Vagina (tissue), 2 donors: Measurements from ENCODE around the gene KCNN4. TPM values are rescaled to one million over a fixed set of nuclear protein-coding genes. Genes with fewer than 3 reads are reported as not detected.
"Not testable (repeated sequence)": the region's sequence is repeated elsewhere in the genome, so short reads cannot be mapped to it uniquely, and the experiment has no call there.

Experiments
- DNase-seq, 2 donors: peaks; one replicate each; pipeline ENCODE4 v3.0.0-alpha.2; 2017; ENCODE audit errors: extremely low spot score in 2 of 2
- H3K27ac ChIP-seq: fragments of 200-600 bp; sonication (generic); one replicate; pipeline ENCODE4 v1.5.1; 2019
- H3K27me3 ChIP-seq: fragments of 200-600 bp; sonication (generic); one replicate; pipeline ENCODE4 v1.5.1; 2019
- H3K36me3 ChIP-seq, 2 donors: fragments of 200-600 bp; sonication (generic); one replicate each; pipeline ENCODE4 v1.5.1; 2017 to 2019
- H3K4me1 ChIP-seq: fragments of 200-600 bp; sonication (generic); one replicate; pipeline ENCODE4 v1.5.1; 2019
- H3K4me3 ChIP-seq, 2 donors: fragments of 200-600 bp; sonication (generic); 1 replicate in 1 of 2; 2 replicates in 1 of 2; pipeline ENCODE4 v1.5.1; 2016 to 2019
- H3K9me3 ChIP-seq: fragments of 200-600 bp; sonication (generic); one replicate; pipeline ENCODE4 v1.5.1; 2019
- CTCF ChIP-seq, 3 experiments: fragments of 450-650 bp in 2 of 3; fragments of 200-600 bp in 1 of 3; sonication (generic) in 1 of 3; IDR thresholded peaks; one replicate each; pipeline ENCODE4 v1.5.1; 2017 to 2019; ENCODE audit warnings: antibody characterized with exemption in 3 of 3, mild to moderate bottlenecking in 2 of 3, moderate library complexity in 2 of 3
- POLR2A ChIP-seq, 2 donors: fragments of 450-650 bp; IDR thresholded peaks; one replicate each; pipeline ENCODE4 v1.6.1; 2017; ENCODE audit warnings: antibody characterized with exemption in 2 of 2, mild to moderate bottlenecking in 2 of 2, moderate library complexity in 2 of 2
- POLR2AphosphoS5 ChIP-seq, 2 donors: sonication (generic); formaldehyde crosslinking; IDR thresholded peaks; one replicate each; pipeline ENCODE4 v1.9.0; 2017; ENCODE audit warnings: antibody characterized with exemption in 2 of 2, mild to moderate bottlenecking in 2 of 2, low read depth in 1 of 2; ENCODE audit not compliant: insufficient read depth in 1 of 2
- intact Hi-C: fragments of 100-400 bp; cut with DNase I; formaldehyde crosslinking; loops from one replicate; pipeline ENCODE4 v1.15.1; 2023
- total RNA-seq: library from RNA; depleted of rRNA; stranded (reverse); fragments of >200 nt; gene quantifications from one replicate; pipeline ENCODE4 v1.2.3, GENCODE V29; 2016

The KCNN4 gene
- 16.2 TPM for total RNA-seq

GRCh38 chr19:43780706-43781525 lies at the start of gene KCNN4:
Gene KCNN4 (minus strand): TSS chr19:43780973. CDS start chr19:43780861, 112 bp downstream.
- H3K36me3 ChIP-seq, result no peaks in the 10 kb centered on the region
- H3K4me3 ChIP-seq, result peak within 1 kb of the TSS in 1 of 2 donors; percentile 22
- H3K27me3 ChIP-seq, result no peaks in the 10 kb centered on the region
- no peak for TF ChIP-seq CTCF (IDR thresholded peaks at IDR 0.05)
- TF ChIP-seq POLR2AphosphoS5 (IDR thresholded peaks at IDR 0.05; ENCODE audit: insufficient read depth in 1 of 2, low read depth in 1 of 2), result peak in 1 of 2 donors; percentile 34
- H3K4me1 ChIP-seq, result peaks cover 61% of the 10 kb centered on the region
- DNase-seq, result no peak
- H3K9me3 ChIP-seq, result no peaks in the 10 kb centered on the region
- intact Hi-C loops, result loop anchor here (5.0 kb wide), 1 partner anchor 34 kb away; no protein-coding TSS in a partner anchor
- H3K27ac ChIP-seq, result peak within 1 kb of the TSS; percentile 50

- Histone ChIP-seq H3K4me1 (peaks cover 7% of the 10 kb centered on the region), H3K9me3 (no peaks in the 10 kb centered on the region), H3K4me3 (peak within 1 kb of the TSS; percentile 75 to 85), H3K36me3 (peaks cover 0 to 30% of the 10 kb centered on the region in 2 donors), H3K27me3 (no peaks in the 10 kb centered on the region), H3K27ac (peak within 1 kb of the TSS; percentile 76)
- intact Hi-C loops, result loop anchor here (10.0 kb wide), 1 partner anchor 108 kb away; the partner anchor contains the start of gene ZNF45
- TF ChIP-seq POLR2AphosphoS5 (IDR thresholded peaks at IDR 0.05; ENCODE audit: insufficient read depth in 1 of 2, low read depth in 1 of 2) (peak; percentile 52 to 95), CTCF (IDR thresholded peaks at IDR 0.05) (no peak)
- DNase-seq, result no peak
These were observed 46.3 kb upstream of the KCNN4 start, which contains the start of gene ZNF283 for GRCh38 chr19:43826787-43827754. Gene ZNF283 (plus strand): TSS chr19:43827321. CDS start chr19:43833505, 6,184 bp downstream.

GRCh38 chr19:43824572-43824971 lies 43.8 kb upstream of the KCNN4 start:
- H3K27ac ChIP-seq, H3K36me3 ChIP-seq, H3K9me3 ChIP-seq, DNase-seq, H3K27me3 ChIP-seq, H3K4me3 ChIP-seq: not testable (repeated sequence)
- intact Hi-C loops, result loop anchor here (10.0 kb wide), 1 partner anchor 110 kb away; the partner anchor contains the start of gene ZNF45
- H3K4me1 ChIP-seq, result peaks cover 14% of the 10 kb centered on the region

- H3K4me1 ChIP-seq, result peaks cover 14% of the 10 kb centered on the region
- not testable (repeated sequence) for H3K27me3 ChIP-seq, H3K9me3 ChIP-seq, H3K4me3 ChIP-seq, H3K27ac ChIP-seq, H3K36me3 ChIP-seq, DNase-seq
- intact Hi-C loops, result loop anchor here (10.0 kb wide), 1 partner anchor 111 kb away; the partner anchor contains the start of gene ZNF45
These were observed 43.1 kb upstream of the KCNN4 start for GRCh38 chr19:43823856-43824255.

- no peak for DNase-seq
- Histone ChIP-seq H3K36me3 (no peaks in the 10 kb centered on the region), H3K9me3 (no peaks in the 10 kb centered on the region), H3K27me3 (no peaks in the 10 kb centered on the region), H3K4me3 (peak overlapping the region; percentile 28 to 48), H3K27ac (no peak overlapping the region), H3K4me1 (peaks cover 7% of the 10 kb centered on the region)
- intact Hi-C loops, result loop anchor here (10.0 kb wide), 1 partner anchor 114 kb away; the partner anchor contains the start of gene ZNF45
- TF ChIP-seq POLR2A (IDR thresholded peaks at IDR 0.05), result no peak
- TF ChIP-seq POLR2AphosphoS5 (IDR thresholded peaks at IDR 0.05; ENCODE audit: insufficient read depth in 1 of 2, low read depth in 1 of 2), result no peak
- no peak for TF ChIP-seq CTCF (IDR thresholded peaks at IDR 0.05)
These were observed 40.1 kb upstream of the KCNN4 start for GRCh38 chr19:43820884-43821215.
